Left cardiac atrium (tissue), 4 donors: ENCODE data around the gene CENPU. TPM values are rescaled to one million over a fixed set of nuclear protein-coding genes. Genes with fewer than 3 reads are reported as not detected.

Source experiments
- ATAC-seq, 2 donors: fragments of 200-7000 bp; cut with Tn5 transposase; one replicate each; pipeline ENCODE4 v1.9.1; 2020; ENCODE audit warnings: mild to moderate bottlenecking in 2 of 2, moderate library complexity in 2 of 2
- DNase-seq: peaks from one replicate; pipeline ENCODE4 v3.0.0-alpha.2; 2020
- intact Hi-C, 2 donors: fragments of 100-400 bp; cut with DNase I; formaldehyde crosslinking; loops; one replicate each; pipeline versions ENCODE4 v1.14.1 to v1.15.1; 2022 to 2023
- total RNA-seq, 2 donors: library from RNA; stranded (reverse); fragmentation: NEBNext Ultra II Directional; extraction: Animal tissue kit (Norgen Biotek cat#: 25700); gene quantifications; one replicate each; pipeline ENCODE4 v1.2.1, GENCODE V29; 2021
- donor health status: DM: no; HTN: yes; CAD: no.
- donor health status: DM: no; HTN: yes; CAD: no; lungs with severe emphysema.
- donor health status: DM: yes; HTN: yes; CAD: no.
- donor health status: Dilated cardiomyopathy.

The CENPU gene
- total RNA-seq, 2 donors from 2014 or later = 1.1 to 4.4 TPM

DNA sequence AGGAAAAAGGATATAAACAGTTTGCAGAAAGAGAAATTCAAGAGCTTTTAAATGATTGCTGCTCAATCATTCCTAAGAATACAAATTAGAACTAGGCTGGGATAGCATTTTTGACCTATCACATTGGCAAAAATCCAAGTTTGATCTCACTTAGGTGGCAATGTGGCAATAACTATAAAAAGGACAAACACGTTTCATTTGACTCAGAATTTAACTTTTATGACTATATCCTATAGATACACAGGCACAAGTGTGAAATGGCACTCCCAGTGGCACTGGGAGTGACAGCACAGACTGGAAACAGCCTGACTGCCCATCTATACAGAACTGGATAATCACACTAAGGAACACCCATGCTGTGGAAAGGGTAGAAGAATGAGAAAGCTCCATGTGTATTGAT is 11.1 kb downstream of the CENPU start:
- intact Hi-C loops = no loop called here
- DNase-seq (no peak), ATAC-seq (no peak)

DNA sequence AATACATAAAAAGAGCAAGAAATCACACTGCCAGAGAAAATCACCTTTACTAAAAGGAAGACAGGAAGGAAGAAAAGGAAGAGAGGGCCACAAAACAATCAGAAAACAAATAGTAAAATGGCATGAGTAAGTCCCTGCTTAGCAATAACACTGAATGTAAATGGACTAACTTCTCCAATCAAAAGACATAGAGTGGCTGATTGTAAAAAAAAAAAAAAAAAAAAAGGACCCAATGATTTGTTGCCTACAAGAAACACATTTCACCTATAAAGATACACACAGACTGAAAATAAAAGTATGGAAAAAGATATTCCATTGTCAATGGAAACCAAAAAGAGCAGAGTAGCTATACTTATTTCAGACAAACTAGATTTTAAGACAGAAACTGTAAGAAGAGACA is 12.6 kb downstream of the CENPU start:
- ATAC-seq (no peak), DNase-seq (no peak)
- intact Hi-C loops = no loop called here

DNA sequence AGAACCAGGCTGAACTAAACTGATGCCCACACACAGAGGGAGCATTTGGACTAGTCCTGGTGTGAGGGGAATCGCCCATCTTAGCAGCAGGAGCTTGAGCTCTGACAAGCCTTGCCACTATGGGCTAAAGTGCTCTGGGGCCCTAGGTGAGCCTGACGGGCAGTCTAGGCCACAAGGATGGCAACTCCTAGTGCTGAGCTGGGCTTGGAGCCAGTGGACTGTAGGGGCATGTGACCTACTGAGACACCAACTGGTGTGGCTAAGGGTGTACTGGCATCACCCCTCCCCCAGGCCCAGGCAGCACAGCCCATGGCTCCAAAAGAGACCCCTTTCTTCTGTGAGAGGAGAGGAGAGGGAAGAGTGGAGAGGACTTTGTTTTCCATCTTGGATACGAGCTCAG is 14.5 kb downstream of the CENPU start:
- intact Hi-C loops = no loop called here
- ATAC-seq (no peak), DNase-seq (no peak)

DNA sequence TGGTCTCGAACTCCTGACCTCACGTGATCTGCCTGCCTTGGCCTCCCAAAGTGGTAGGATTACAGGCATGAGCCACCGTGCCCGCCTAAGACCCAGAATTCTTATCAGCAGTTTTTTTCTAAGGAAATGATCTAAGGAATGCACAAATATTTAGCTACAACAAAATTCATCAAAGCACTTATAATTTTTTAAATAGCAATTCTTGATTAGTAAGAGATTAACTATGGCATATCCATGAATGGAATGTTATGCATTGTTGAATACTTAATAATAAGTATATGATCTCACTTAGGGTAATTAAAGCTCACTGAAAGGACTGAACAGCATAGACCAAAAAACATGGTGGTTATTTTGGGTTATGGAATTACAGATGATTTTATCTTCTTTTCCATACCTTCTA is 18.4 kb downstream of the CENPU start:
- ATAC-seq (no peak), DNase-seq (no peak)
- intact Hi-C loops = no loop called here

DNA sequence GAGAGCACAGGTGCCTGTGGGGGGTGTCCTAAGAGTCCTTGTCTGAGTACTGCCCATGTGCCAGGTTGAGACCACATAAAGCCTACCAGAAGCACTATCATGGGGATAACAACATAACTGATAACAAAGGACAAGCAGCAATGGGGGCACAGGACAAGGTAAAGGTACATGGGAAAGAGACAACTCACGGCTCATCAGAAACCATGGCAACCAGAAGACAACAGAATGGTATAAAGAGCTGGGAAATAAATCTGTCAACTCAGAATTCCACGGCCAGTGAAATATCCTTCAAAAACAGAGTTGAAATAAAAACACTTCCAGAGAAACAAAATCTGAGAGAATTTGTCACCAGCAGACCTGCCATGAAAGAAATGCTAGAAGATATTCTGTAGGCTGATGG is 20.0 kb downstream of the CENPU start:
- ATAC-seq = no peak
- no peak for DNase-seq
- intact Hi-C loops = no loop called here

- intact Hi-C loops = no loop called here
- no peak for ATAC-seq
- DNase-seq = no peak
These were observed 21.6 kb downstream of the CENPU start for GRCh38 chr4:184712322-184712721.

DNA sequence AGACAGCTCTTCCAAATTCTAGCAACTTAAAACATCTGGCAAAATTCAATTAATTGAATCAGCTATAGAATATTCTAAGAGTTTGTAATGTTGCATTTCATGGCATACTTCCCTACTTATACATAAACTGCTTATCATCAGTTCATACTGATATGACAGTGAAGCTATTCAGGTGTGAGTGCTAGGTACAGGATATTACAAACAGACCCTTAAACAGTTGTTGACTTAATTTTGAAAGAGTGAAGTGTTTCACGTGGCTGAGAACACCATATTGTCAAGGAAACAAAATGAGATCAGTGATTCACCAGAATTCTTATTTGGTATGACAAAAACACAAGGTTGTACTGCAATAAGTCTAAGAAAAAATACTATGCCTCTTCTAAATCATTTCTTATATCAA is 27.4 kb downstream of the CENPU start:
- DNase-seq = no peak
- ATAC-seq = no peak

GRCh38 chr4:184705692-184706091 is 28.2 kb downstream of the CENPU start:
- intact Hi-C loops = no loop called here
- no peak for DNase-seq
- ATAC-seq = no peak

More for the DNA sequence above, 27.4 kb downstream of the CENPU start:
- intact Hi-C loops = no loop called here

DNA sequence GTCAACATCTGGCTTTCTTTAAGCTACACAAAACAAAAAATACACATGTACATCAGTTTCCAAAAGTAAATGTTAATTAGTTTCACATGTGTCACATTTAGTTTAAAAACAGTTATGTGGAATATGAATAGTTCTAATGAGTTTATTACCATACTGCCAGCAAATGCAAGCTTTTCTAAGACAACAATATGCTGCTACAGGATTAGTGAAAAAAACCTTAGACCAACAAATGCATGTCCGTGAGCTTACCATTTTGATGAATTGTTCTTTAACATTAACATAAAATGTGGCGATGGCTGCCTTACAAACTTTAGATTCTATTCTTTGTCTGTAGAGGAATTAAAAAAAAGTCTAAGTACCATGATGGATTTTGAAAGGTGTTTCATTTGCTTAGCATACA is 31.8 kb downstream of the CENPU start:
- no peak for ATAC-seq

GRCh38 chr4:184699941-184700340 is 34.0 kb downstream of the CENPU start:
- ATAC-seq = no peak

More for the DNA sequence above, 31.8 kb downstream of the CENPU start:
- intact Hi-C loops = no loop called here
- no peak for DNase-seq

GRCh38 chr4:184697956-184698355 is 35.9 kb downstream of the CENPU start:
- ATAC-seq (no peak), DNase-seq (no peak)
- intact Hi-C loops = no loop called here

More at GRCh38 chr4:184699941-184700340, 34.0 kb downstream of the CENPU start:
- intact Hi-C loops = no loop called here
- DNase-seq = no peak

DNA sequence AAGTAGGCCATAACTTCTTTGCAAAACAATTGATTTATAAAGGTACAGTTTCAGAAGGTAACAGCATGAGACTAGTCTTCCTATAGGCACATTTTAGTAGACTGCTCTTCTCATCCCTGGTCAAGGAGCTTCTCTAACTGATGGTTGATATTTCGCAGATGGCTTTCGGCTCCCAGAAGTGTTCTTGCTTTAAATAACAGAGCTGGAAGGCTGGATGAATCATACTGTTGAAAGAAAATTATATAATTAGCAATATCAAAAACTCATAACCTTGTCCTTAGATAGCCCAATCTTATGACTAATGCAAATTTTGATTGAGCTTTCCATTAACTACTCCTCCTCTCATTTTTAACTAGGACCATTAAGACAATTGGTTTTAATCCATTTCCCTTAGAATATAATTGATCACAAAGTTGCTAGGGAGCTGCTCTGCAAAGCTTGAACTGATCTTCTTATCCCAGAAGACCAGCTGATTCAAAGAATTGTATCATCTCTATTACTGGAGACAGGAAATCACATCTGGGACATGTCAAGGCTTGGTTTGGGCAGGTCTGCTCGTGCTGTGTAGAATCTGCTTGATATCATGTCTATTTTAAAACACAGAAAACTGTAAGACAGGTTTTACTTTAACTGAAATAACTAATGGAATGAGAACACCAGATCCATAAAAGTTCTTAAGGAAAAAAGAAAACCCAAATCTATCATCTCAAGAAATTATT is 38.6 kb downstream of the CENPU start:
- intact Hi-C loops = no loop called here
- DNase-seq (no peak), ATAC-seq (peak; percentile 71 to 81)

DNA sequence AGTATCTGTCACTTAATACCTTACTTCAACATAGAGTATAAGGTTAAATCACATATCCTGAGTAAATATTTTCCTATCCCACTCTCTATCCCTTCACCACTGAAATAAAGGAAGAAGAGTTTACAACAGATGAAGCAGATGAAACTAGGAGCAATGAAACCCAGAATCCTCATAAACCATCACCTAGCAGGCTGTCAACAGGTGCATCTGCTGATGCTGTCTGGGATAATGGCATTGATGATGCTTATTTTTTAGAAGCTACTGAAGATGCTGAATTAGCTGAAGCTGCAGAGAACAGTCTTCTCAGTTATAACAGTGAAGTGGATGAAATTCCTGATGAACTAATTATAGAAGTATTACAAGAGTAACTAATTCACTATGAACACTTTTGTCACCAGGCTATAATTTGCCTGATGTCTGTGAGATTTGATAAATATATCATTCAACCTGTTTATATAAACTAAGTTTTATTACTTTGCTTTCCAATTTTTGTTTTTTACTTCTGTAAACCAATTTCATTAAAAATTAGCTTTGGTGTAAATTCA is 39.4 kb downstream of the CENPU start:
- DNase-seq = no peak
- peak in 1 of 2 donors; percentile 25 for ATAC-seq
- intact Hi-C loops = no loop called here

DNA sequence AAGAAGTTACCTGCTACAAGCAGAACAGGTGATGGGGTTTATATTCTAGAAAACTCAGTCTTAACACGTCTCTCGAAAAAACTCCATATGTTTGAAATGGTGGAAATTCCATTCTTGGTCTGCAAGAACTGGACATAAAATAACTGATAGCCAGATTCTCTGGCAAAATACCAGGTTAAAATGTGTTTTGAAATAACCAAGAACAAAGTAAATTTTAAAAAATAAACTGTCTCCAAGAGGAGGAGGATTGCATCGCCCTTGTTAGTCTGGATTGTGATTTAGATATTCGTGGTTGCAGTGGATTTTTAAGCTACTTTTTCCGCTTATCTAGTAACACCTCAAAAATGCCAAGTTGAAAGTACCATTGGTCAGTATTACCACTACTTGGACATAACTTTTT is 40.8 kb downstream of the CENPU start:
- intact Hi-C loops = no loop called here
- ATAC-seq (no peak), DNase-seq (no peak)

DNA sequence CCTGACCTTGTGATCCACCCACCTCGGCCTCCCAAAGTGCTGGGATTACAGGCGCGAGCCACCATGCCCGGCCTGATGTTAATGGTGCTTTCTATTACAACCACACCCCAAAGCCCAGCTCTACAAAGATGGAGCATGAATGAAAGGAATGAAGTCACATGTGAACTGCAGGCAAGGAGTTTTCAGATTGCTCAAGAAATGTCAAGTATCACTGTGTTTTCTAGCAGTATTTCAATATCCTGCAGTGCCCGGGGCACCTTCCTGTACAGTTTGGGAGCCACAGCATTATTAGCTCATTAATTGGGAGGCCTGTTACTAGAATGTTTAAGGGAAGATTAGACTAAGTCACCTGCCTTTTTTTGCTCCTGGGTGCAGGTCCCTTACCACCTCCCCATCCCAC is 44.2 kb downstream of the CENPU start:
- DNase-seq = no peak
- ATAC-seq = no peak
- intact Hi-C loops = no loop called here

DNA sequence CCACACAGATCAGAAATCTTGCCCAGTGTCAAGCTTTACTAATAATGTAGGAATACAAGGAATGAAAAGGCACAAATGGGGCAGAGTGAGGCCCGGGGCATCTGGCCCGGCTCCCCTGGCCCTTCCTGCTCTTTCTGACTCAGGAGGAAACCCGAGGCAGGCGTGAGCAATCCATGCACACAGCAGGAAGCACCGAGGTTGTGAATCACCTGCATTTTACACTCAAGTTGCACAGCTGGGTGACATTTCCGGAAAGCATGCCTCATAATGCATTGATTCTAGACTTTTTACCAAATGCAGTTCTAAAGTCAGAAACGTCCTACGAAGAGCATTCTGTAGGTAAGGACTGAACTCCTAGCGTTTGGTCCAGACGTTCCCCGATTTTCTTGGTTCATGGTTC is 45.4 kb downstream of the CENPU start:
- no peak for ATAC-seq

DNA sequence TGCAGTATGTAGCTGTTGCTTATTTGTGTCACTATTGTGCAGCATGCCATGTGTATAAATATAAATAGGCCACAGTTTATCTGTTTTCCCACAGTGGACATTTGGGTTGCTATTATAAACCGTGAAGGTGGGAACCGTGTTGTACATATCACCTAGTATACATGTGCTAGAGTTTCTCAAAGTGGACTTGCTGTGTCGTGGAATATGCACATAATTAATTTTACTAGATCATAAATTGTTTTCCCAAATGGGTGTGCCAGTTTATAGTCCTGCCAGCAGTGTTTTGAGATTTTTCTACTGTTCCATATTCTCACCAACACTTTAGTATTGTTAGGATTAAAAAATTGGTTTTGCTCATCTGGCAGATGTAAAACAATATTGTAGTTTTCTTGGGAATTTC is 45.9 kb downstream of the CENPU start:
- ATAC-seq (no peak), DNase-seq (no peak)
- intact Hi-C loops = no loop called here

More for the DNA sequence above, 45.4 kb downstream of the CENPU start:
- intact Hi-C loops = no loop called here
- no peak for DNase-seq

DNA sequence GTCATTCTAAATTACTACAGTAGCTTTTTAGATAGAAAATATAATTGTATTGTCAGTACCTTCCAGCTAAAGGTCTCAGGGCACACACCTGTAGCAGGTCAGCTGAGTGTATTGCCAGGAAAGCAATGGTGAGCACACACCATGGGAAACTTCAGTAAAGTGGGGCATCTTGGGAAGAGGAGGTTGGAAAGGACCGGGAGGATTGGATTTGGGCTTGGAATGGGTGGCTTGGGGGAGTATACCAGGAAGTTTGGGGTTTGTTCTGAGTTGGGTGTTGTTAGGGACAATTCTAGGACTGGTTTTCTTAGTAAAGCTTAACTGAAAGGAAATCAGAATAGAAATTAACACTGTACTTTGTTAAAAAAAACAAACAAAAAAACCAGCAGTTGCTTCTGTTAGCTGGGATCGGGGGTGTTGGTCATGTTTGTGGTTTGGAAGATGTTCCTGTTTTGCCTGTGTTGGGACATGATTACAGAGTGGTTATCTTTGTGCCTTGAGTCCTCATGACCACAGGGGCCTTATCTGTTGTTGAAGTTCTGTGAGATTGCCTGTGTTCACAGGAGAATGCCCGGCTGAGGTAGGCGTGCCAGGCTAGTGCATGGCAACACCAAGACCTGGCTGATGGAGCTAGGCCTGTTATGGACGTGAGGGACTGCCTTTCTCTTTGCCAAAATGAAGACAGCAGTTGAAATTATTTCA is 49.3 kb downstream of the CENPU start:
- intact Hi-C loops = no loop called here

DNA sequence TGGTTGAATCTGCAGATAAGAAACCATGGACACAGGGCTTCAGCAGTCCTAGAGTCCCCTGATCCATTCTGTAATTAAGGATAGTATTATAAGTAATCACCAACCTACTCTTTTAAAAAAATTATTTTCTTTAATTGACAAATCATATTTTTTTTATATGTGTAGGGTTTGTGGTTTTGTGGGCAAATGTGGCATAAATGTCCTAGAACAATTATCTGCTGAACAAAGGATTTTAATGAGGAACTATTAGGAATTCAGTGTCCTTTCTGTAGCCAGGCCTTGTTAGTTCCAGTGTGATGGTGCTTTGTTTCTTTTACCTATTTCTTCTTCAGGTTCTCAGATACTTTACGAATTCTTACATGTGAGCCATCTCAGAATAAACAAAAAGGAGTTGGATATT is 52.0 kb downstream of the CENPU start:
- ATAC-seq (no peak), DNase-seq (no peak)
- intact Hi-C loops = no loop called here

More for the DNA sequence above, 49.3 kb downstream of the CENPU start:
- DNase-seq = no peak
- ATAC-seq = peak; percentile 70 to 82

DNA sequence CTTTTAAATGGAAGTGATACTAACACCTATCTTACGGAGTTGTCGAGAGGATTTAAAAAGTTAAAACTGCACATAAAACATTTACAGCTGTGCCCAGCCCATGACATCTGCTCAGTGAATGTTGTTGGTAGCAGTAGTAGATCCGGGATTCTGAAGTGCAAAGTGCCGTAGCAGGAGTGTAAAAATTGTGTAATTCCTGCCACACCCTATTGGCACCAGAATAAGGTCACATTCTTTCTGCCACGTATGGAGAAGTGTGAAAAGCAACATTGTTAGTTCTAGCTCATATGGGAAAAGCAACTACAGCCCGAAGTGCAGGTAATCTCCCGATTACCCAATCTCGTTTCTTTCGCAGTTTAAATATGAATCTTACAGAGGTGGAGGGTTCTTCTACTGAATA is 53.2 kb downstream of the CENPU start:
- no peak for ATAC-seq
- intact Hi-C loops = no loop called here
- no peak for DNase-seq
